Fibroblast of lung (primary cell): Measurements from ENCODE around the gene VSIR. TPM values are rescaled to one million over a fixed set of nuclear protein-coding genes. Genes with fewer than 3 reads are reported as not detected.

Experiments used
- DNase-seq, 2 donors: peaks; one replicate each; pipeline versions ENCODE4 v3.0.0 to v3.0.0-alpha.2; 2010; ENCODE audit warnings: low read depth in 2 of 2
- H2AFZ ChIP-seq: 2 replicates; pipeline ENCODE4 v1.5.1; 2012; ENCODE audit warnings: low read length, control low read depth, inconsistent platforms
- H3K27ac ChIP-seq: 2 replicates; pipeline ENCODE4 v1.5.1; 2011; ENCODE audit warnings: low read length, control low read depth; ENCODE audit not compliant: insufficient read depth
- H3K27me3 ChIP-seq: 2 replicates; pipeline ENCODE4 v1.5.1; 2011; ENCODE audit warnings: mild to moderate bottlenecking, low read length; ENCODE audit not compliant: control insufficient read depth, insufficient read depth
- H3K36me3 ChIP-seq: 2 replicates; pipeline ENCODE4 v1.5.1; 2011; ENCODE audit warnings: low read length; ENCODE audit not compliant: control insufficient read depth, insufficient read depth
- H3K4me1 ChIP-seq: 2 replicates; pipeline ENCODE4 v1.5.1; 2011; ENCODE audit warnings: low read length; ENCODE audit not compliant: control insufficient read depth, insufficient read depth; ENCODE audit errors: extremely low read depth
- H3K4me2 ChIP-seq: 2 replicates; pipeline ENCODE4 v1.5.1; 2011; ENCODE audit warnings: low read length, control low read depth; ENCODE audit not compliant: insufficient read depth; ENCODE audit errors: extremely low read depth
- H3K4me3 ChIP-seq, 4 experiments: fragments of 200-600 bp in 1 of 4; sonication (generic) in 1 of 4; replicated peaks in 1 of 4; 2 replicates each; pipeline ENCODE4 v1.5.1; 2011 to 2016; ENCODE audit warnings: low read length in 4 of 4, low read depth in 3 of 4, mild to moderate bottlenecking in 3 of 4, control low read depth in 2 of 4, inconsistent platforms in 1 of 4, mixed read lengths in 1 of 4; ENCODE audit not compliant: insufficient read depth in 1 of 4; ENCODE audit errors: control extremely low read depth in 1 of 4
- H3K79me2 ChIP-seq: 2 replicates; pipeline ENCODE4 v1.5.1; 2012; ENCODE audit warnings: mild to moderate bottlenecking, low read length, inconsistent platforms; ENCODE audit not compliant: control insufficient read depth, insufficient read depth
- H3K9ac ChIP-seq: 2 replicates; pipeline ENCODE4 v1.5.1; 2011; ENCODE audit warnings: mild to moderate bottlenecking, low read length, control low read depth; ENCODE audit not compliant: insufficient read depth
- H3K9me3 ChIP-seq: 2 replicates; pipeline ENCODE4 v1.5.1; 2012; ENCODE audit warnings: low read depth, low read length; ENCODE audit not compliant: control insufficient read depth, insufficient read depth
- H4K20me1 ChIP-seq: 2 replicates; pipeline ENCODE4 v1.5.1; 2011; ENCODE audit warnings: low read length; ENCODE audit not compliant: control insufficient read depth, insufficient read depth; ENCODE audit errors: extremely low read depth
- CTCF ChIP-seq, 2 donors: IDR thresholded peaks in 1 of 2; conservative IDR thresholded peaks in 1 of 2; 1 replicate in 1 of 2; 2 replicates in 1 of 2; pipeline ENCODE4 v1.5.1; 2011 to 2012; ENCODE audit warnings: low read length in 2 of 2, control low read depth in 1 of 2, inconsistent platforms in 1 of 2, low read depth in 1 of 2, mild to moderate bottlenecking in 1 of 2
- EZH2 ChIP-seq: IDR thresholded peaks from 2 replicates; pipeline ENCODE4 v1.5.1; 2012; ENCODE audit warnings: low read length, control low read depth, mild to moderate bottlenecking; ENCODE audit errors: missing control alignments
- polyA plus RNA-seq, 2 donors: library from polyadenylated mRNA; depleted of rRNA in 1 of 2; stranded (reverse) in 1 of 2; unstranded in 1 of 2; fragments of >200 nt; gene quantifications; 2 replicates each; pipeline ENCODE4 v1.2.1, GENCODE V29; 2011 to 2012; ENCODE audit warnings: missing spikeins in 1 of 2
- total RNA-seq: library from RNA; depleted of rRNA; stranded (reverse); fragments of >200 nt; gene quantifications from 2 replicates; pipeline ENCODE4 v1.2.1, GENCODE V29; 2014

The VSIR gene
- total and polyA plus RNA-seq, 2 donors (not counting 1 experiment from before 2014, with no cell fraction given), result 39.9 to 44.1 TPM

- DNase-seq, result no peak
- peaks cover 7% of the 10 kb centered on the region for H3K27me3 ChIP-seq
- H3K9me3 ChIP-seq, result no peaks in the 10 kb centered on the region
- H3K36me3 ChIP-seq, result no peaks in the 10 kb centered on the region
- no peaks in the 10 kb centered on the region for H3K4me1 ChIP-seq
- no peak overlapping the region for H3K4me3 ChIP-seq
- H3K4me2 ChIP-seq, result no peak overlapping the region
- H4K20me1 ChIP-seq, result no peaks in the 10 kb centered on the region
- H3K27ac ChIP-seq, result no peak overlapping the region
- no peak overlapping the region for H3K9ac ChIP-seq
- no peak overlapping the region for H2AFZ ChIP-seq
- no peaks in the 10 kb centered on the region for H3K79me2 ChIP-seq
- TF ChIP-seq EZH2 (no peak), CTCF (conservative IDR thresholded peaks at IDR 0.05 in 1 of 2, IDR thresholded peaks at IDR 0.05 in 1 of 2; ENCODE audit: low read depth in 1 of 2, low read length in 2 of 2) (no peak)
Measured at GRCh38 chr10:71783917-71784678, 10.8 kb upstream of the VSIR start.

GRCh38 chr10:71782917-71783490 lies 9.7 kb upstream of the VSIR start:
- Histone ChIP-seq H3K9me3 (no peaks in the 10 kb centered on the region), H3K9ac (no peak overlapping the region), H3K4me3 (no peak overlapping the region), H3K4me1 (no peaks in the 10 kb centered on the region), H3K36me3 (no peaks in the 10 kb centered on the region), H3K27ac (no peak overlapping the region), H4K20me1 (no peaks in the 10 kb centered on the region), H3K79me2 (no peaks in the 10 kb centered on the region), H3K27me3 (peaks cover 9% of the 10 kb centered on the region), H3K4me2 (no peak overlapping the region), H2AFZ (no peak overlapping the region)
- TF ChIP-seq CTCF (conservative IDR thresholded peaks at IDR 0.05 in 1 of 2, IDR thresholded peaks at IDR 0.05 in 1 of 2; ENCODE audit: low read depth in 1 of 2, low read length in 2 of 2) (no peak), EZH2 (no peak)
- no peak for DNase-seq

- no peak overlapping the region for H2AFZ ChIP-seq
- H3K36me3 ChIP-seq, result no peaks in the 10 kb centered on the region
- H3K4me3 ChIP-seq, result no peak overlapping the region
- H3K27me3 ChIP-seq, result peaks cover 9% of the 10 kb centered on the region
- no peaks in the 10 kb centered on the region for H4K20me1 ChIP-seq
- H3K9ac ChIP-seq, result no peak overlapping the region
- H3K4me1 ChIP-seq, result no peaks in the 10 kb centered on the region
- DNase-seq, result no peak
- no peaks in the 10 kb centered on the region for H3K9me3 ChIP-seq
- no peak overlapping the region for H3K27ac ChIP-seq
- no peak overlapping the region for H3K4me2 ChIP-seq
- H3K79me2 ChIP-seq, result no peaks in the 10 kb centered on the region
- TF ChIP-seq EZH2, result no peak
- TF ChIP-seq CTCF (conservative IDR thresholded peaks at IDR 0.05 in 1 of 2, IDR thresholded peaks at IDR 0.05 in 1 of 2; ENCODE audit: low read depth in 1 of 2, low read length in 2 of 2), result no peak
Measured at GRCh38 chr10:71782221-71782916, 9.0 kb upstream of the VSIR start.
